Stimulated activated CD8-positive, alpha-beta memory T cell treated with anti-CD3 and anti-CD28 coated beads, Interleukin-2, amount 100 ng/mL, for 1 hour (primary cell): ENCODE data around the gene SIK3.
"Not testable (repeated sequence)": the region's sequence is repeated elsewhere in the genome, so short reads cannot be mapped to it uniquely, and the experiment has no call there.

ENCODE experiments used
- DNase-seq, 2 donors: peaks; one replicate each; pipeline ENCODE4 v3.0.0-alpha.2; 2020; ENCODE audit warnings: low read depth in 2 of 2

The SIK3 gene

DNA sequence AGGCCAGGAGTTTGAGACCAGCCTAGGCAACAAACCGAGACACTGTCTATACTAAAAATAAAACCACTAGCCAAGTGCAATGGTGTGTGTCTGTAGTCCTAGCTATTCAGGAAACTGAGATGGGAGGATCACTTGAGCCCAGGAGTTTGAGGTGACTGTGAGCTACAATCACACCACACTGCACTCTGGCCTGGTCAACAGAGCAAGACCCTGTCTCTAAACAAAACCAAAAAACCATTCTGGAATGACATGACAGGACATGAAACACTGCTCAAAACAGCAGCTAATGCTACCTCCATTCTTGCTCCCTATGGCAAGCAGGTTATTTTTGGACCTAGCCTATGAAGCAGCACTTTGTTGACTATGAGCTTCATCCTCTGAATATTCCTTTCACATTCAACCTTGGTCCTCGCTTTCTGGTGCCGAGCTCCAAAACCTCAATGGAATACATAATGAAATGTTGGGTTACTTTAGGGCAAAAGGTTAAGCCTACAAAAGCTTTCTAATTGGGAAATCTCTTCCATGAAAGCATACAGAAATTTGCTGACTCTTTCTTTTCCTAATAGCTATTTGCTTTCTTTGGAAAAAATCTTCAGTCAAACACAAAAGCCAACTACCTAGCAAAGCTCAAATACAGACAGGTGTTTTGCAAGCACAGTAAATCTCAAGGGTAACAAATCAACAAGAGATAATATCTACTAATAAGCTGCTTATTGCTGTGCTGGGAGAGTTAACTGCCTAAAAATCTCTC, 21.1 kb downstream of the SIK3 start:
- DNase-seq, result no peak

- DNase-seq, result no peak
Observed at GRCh38 chr11:117075186-117075585, 23.0 kb downstream of the SIK3 start.

- DNase-seq, result no peak
Observed at GRCh38 chr11:117074119-117074518, 24.1 kb downstream of the SIK3 start.

DNA sequence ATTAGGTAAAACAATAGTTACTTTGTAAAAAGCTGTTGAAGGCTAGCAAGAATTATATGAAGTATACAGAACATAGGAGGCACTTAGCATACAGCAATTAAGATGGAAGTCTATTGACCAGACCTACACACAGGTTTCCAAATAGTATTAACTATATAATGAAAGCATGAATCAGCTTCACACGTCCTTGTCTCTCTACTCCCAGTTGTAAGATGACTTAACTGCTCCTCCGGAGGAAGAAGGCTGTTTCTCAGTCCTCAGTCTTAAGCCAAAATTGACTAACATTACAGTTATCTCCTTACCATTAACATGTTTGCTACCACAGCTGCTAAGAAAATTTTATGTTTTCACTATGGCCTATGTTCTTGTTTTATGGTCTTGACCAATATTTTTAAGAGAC, 24.7 kb downstream of the SIK3 start:
- no peak for DNase-seq

GRCh38 chr11:117072517-117073461, 25.4 kb downstream of the SIK3 start:
- no peak for DNase-seq

GRCh38 chr11:117071344-117071787, 26.9 kb downstream of the SIK3 start:
- DNase-seq, result no peak

GRCh38 chr11:117070016-117070415, 28.2 kb downstream of the SIK3 start:
- DNase-seq, result no peak

- DNase-seq, result no peak
Observed at GRCh38 chr11:117068303-117068860, 29.8 kb downstream of the SIK3 start.

GRCh38 chr11:117066959-117067358, 31.3 kb downstream of the SIK3 start:
- no peak for DNase-seq

GRCh38 chr11:117064275-117064674, 34.0 kb downstream of the SIK3 start:
- no peak for DNase-seq

DNA sequence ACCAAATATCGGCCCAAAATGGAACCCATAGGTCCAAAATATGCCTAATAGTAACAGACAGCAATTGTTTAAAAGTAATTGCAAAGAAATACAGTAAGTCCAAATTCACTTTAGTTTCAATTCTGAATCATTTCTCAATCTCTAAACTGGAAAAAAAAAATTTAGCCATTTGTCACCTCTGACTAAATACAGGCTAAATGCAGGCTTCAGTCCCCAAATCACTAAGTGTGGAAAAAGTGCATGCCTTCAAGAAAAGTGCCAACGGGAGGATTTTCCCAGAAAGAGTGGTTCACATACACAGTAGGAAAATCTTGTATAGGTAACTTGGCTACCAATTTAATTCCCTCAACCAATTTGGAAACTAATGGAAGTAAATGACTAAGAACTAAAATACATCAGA, 35.7 kb downstream of the SIK3 start:
- DNase-seq, result no peak

- DNase-seq, result no peak
Observed at GRCh38 chr11:117061256-117061655, 37.0 kb downstream of the SIK3 start.

DNA sequence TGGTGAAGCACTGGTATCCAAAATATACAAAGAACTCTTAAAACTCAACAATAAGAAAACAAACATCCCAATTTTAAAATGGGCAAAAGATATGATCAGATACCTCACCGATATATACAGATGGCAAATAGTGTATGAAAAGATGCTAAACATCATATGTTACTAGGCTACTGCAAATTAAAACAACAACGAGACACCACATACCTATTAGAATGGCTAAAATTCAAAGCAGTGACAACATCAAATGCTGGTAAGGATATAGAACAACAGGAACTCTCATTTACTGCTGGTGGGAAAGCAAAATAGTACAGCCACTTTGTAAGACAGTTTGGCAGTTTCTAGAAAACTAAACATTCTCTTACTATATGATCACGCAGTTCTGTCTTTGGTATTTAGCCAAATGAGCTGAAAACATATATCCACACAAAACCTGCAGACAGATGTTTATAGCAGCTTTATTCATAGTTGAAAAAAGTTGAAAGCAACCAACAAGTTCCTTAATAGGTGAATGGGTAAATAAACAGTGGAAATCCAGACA, 38.5 kb downstream of the SIK3 start:
- no peak for DNase-seq

DNA sequence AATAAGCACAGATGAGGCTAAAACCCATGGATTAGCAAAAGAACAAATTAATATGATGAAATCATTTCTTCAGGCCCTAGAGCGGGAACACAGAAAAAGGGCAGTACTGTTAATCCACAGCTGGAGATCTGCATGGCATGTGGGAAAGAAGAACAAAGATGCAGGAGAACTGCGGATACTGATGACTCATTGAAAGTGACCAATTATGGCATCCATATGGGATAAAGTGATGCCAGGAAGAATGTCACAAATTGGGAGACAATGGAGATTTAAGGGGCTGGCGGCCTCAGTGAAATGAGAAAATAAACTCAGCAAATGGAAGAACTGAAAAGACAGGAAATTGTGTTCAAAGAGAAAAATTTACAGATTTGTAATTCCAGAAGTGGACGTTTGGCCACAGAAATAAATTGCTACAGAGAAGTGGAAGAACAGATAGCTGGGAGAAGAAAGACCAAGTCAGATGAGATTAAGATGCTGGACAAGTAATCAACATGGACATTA, 39.4 kb downstream of the SIK3 start:
- no peak for DNase-seq

DNA sequence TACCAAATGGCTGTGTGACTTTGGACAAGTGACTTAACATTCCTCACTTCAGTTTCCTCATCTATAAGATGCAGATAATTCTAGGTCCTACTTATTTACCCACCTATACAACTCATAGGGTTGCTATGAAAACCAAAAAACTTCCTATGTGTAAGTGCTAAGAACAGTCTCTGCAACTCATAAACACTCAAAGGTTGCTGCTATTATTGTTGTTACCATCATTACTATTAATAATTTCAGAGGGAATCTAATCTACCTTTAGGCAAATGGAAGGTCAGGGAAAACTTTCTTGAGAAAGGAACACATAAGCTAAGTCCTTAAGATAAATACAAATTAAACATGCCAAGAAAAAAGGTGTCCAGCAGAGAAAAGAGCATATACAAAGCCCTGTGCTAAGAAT, 40.5 kb downstream of the SIK3 start:
- no peak for DNase-seq

- no peak for DNase-seq
Observed at GRCh38 chr11:117057317-117057716, 40.9 kb downstream of the SIK3 start.

DNA sequence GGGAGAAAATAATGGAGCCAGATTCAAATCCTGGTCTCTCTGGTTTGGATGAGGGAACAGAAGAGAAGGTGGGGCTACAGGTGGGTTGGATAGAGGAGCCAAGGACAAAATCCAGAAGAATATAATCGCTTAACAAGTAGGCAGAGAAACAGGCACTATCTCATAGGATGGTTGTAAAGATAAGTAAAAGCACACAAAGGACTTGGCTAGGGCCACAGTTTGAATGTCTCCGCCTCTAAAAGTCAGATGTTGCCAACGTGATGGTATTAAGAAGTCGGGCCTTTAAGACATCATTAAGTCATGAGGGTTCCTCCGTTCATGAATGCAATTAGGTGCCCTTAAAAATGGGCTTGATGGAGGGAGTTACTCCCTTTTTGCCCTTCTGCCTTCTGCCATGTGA, 42.8 kb downstream of the SIK3 start:
- DNase-seq, result no peak

DNA sequence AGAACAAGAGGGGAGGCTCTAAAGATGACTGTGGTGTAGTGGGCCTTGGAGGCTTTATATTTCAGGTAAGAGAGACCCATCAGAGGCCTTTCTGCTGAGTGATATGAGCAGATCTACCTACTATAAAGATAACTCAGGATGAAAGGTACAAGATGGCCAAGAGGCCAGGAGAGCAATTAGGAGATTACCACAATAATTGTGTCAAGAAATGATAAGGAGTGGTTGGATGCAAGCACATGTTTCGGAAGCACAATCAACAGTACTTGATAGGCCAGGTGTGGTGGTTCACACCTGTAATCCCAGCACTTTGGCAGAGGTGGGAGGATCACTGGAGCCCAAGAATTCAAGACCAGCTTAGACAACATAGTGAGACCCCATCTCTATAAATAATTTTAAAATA, 43.8 kb downstream of the SIK3 start:
- DNase-seq, result no peak

DNA sequence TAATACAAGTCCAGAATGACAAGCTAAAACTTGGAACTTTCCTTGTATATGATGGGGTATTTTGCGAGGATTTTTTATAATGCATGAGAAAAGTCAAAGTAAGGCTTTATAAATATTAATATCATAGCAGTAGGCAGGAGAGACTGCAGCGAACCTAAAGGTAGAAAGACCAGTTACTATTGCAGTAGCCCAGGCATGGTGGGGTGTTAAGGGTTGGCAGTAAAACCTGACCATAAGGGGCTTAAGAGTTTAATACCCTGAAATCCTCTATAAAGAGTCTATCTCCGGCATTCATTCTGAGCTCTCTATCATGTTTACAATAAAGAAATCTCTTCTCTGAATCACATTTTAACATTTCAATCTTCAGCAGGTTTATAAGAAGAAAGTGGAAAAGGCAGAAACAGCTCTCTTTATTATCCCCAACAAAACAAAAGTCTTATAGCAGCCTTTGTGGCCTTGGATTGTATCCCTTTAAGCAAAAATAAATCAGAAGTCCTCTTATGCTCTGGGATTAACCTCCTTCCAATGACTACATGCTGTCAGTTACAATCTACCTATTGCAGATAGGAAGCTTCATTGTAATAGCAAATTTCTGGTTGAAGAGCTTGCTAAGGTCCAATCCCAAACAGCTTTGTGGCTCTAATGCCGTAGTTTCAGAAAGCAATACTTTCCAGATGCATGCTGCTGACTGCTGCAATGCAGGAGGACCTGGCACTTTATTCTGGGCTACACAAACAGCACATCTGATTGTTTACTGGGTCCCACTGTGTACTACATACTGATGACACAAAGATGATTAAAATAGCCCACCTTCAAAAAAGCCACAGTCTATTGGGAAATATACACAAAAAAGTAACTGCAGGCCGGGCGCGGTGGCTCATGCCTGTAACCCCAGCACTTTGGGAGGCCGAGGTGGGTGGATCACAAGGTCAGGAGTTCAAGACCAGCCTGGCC, 45.8 kb downstream of the SIK3 start:
- no peak for DNase-seq

- not testable (repeated sequence) for DNase-seq
Observed at GRCh38 chr11:117050121-117050520, 48.1 kb downstream of the SIK3 start.

- not testable (repeated sequence) for DNase-seq
Observed at GRCh38 chr11:117046627-117047026, 51.6 kb downstream of the SIK3 start.
